Upper lobe of left lung (tissue), 4 donors: ENCODE measurements around the gene GRIK2.

Experiments
- CTCF ChIP-seq, 6 experiments: fragments of 450-650 bp in 4 of 6; fragments of 200-600 bp in 2 of 6; sonication (generic) in 2 of 6; IDR thresholded peaks; one replicate each; pipeline ENCODE4 v1.5.1; 2016 to 2019; ENCODE audit warnings: antibody characterized with exemption in 6 of 6
- EP300 ChIP-seq, 4 donors: sonication (generic); formaldehyde crosslinking; IDR thresholded peaks; one replicate each; pipeline ENCODE4 v1.5.1; 2017; ENCODE audit warnings: antibody characterized with exemption in 4 of 4, control low read depth in 2 of 4
- POLR2A ChIP-seq, 4 donors: fragments of 450-650 bp; IDR thresholded peaks; one replicate each; pipeline ENCODE4 v1.5.1; 2016 to 2017; ENCODE audit warnings: antibody characterized with exemption in 4 of 4, mild to moderate bottlenecking in 2 of 4
- POLR2AphosphoS5 ChIP-seq, 2 donors: sonication (generic); formaldehyde crosslinking; IDR thresholded peaks; one replicate each; pipeline ENCODE4 v1.5.1; 2017; ENCODE audit warnings: antibody characterized with exemption in 2 of 2

- TF ChIP-seq CTCF (IDR thresholded peaks at IDR 0.05) (no peak), POLR2A (IDR thresholded peaks at IDR 0.05) (no peak), POLR2AphosphoS5 (IDR thresholded peaks at IDR 0.05) (no peak), EP300 (IDR thresholded peaks at IDR 0.05) (no peak)
These were observed 354.2 kb downstream of the GRIK2 start for GRCh38 chr6:101747716-101748115.
